HG03520 (cell line): ENCODE measurements around the gene ADAMTS17.

Experiments used
- ATAC-seq: cut with Tn5 transposase; IDR thresholded peaks from one replicate; pipeline ENCODE4 v1.9.1; 2021; ENCODE audit warnings: mild to moderate bottlenecking, moderate library complexity; ENCODE audit not compliant: unreplicated experiment

The ADAMTS17 gene

GRCh38 chr15:100310513-100311153, 31.1 kb downstream of the ADAMTS17 start:
- ATAC-seq, result no peak

DNA sequence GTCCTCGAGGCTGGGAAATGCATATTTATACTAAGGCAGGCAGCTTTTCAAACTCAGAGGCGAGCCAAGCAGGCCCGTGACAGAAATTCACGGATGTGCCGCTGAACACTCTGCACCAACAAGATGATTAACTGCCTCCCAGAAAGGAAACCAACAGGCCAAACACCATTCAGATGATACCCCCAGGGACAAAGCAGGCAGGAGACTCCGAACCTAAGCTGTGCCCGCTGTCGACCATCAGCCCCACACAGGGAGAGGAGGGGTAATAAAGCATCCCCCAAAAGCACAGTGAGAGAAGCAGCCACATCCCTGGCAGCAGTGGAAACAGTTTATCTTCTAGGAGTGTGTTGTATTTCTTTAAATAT, 31.8 kb downstream of the ADAMTS17 start:
- ATAC-seq, result no peak

DNA sequence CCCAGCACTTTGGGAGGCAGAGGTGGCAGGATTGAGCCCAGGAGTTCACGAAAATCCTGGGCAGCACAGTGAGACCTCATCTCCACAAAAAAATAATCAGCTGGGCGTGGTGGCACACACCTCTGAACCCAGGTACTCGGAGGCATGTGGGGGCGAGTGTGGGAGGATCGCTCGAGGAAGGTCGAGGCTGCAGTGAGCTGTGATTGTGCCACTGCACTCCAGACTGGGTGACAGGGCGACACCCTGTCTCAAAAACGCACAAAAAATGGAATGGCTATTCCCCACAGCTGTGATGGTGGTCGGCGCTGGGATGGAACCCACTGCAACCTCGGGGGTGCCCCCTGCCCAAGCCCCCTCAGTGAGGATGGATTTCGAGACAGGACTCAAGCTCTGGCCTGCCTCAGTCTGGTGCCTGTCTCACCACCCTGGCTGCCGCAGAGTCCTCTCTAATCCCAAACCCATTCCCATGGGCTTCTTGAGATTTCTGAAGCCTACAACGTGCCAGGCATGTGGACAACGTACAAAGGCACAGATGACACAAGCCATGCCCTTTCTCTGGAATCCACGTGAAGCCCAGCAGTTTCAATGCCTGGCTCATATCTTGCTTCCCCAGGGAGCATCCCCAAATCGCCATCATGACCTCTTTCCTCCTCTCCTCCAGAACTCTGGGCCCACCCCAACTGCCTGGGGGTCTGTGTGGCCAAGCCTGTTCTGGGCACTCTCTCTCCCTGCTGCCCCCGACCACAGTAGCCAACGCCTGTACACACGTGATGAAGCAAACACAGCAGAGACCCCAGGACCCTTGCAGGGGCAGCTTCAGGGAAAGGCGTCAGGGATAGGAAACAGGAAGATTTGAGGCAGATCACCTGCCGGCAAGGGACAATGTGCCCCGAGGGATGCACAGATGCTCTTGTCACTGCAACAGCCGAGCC, 32.4 kb downstream of the ADAMTS17 start:
- no peak for ATAC-seq

DNA sequence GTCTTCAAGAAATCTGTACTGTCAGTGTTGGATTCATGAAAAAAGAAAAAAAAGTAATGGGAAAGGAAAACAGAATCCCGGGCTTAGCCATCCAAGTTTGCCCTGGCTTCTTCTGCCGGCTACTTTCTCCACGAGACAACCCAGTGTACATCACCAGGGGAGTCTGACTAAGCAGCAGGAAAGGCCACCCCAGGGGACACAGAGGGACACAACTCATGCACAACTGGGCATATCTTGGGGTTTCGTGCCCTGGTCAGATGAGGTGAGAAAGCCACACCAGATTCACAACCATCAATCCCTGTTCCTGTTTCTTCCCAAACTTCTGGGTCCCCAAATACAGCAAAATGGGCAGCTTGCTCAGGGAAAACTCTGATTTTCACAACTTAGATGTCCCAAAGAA, 33.2 kb downstream of the ADAMTS17 start:
- no peak for ATAC-seq

DNA sequence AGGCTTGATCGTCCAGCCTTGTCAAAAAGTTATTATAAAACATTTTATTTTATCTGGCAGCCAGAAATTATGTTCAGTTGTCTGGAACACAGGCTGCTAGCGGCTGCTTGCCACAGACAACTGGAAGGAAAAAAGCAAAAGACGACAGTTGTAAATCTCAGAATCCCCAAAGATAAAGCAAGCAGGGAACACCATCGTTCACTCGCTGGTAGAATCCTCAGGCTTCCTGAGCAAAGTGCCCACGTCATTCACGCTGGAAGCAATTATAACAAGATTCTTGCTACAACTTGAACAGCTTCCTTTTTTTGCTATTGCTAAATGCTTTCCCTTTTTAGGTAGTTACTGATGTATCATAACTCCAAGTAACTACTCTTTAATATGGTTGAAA, 33.6 kb downstream of the ADAMTS17 start:
- ATAC-seq, result no peak

DNA sequence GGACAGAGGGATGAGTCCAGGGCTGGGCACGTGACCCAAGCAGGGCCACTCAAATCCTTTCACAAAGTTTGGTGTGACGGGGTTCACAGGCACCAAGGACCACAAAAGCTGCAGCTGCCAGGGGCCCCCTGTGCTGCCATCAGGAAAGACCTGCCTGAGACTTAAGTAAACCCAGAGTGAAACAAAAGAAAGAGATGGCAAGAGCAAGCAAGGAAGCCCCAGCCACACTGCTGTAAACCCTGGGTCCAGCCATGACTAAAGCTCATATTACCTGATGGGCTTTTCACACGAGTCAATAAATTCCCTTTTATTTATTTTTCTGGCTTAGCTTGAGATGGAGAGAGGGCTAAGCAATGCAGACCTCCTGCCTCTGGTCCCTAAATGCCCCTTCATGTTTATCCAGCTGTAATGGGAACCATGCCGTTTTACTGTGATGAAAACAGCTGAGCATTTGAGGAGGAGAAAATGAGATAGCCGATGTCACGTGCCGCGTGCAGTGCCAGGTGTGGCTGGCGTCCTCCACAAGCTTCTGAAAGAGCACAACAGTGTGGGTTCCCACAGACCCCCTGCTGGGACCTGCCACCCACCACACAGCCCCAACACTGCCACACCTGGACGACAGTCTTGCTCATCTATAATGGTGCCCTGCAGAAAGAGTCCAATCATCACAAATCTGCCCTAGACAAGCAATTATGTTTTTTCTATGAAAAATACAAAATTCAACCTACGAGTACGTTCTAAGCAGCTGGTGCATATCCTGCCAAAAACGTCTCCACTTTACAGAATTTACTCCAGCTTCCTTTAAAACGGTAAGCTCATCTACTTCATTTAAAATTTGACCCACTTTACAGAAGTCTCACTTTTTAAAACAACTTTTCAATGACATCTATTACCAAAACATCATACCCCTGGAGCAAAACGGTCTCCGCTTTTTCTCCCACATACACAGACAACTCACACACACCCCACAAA, 34.2 kb downstream of the ADAMTS17 start:
- ATAC-seq, result no peak

- no peak for ATAC-seq
Observed at GRCh38 chr15:100306098-100306497, 35.7 kb downstream of the ADAMTS17 start.

DNA sequence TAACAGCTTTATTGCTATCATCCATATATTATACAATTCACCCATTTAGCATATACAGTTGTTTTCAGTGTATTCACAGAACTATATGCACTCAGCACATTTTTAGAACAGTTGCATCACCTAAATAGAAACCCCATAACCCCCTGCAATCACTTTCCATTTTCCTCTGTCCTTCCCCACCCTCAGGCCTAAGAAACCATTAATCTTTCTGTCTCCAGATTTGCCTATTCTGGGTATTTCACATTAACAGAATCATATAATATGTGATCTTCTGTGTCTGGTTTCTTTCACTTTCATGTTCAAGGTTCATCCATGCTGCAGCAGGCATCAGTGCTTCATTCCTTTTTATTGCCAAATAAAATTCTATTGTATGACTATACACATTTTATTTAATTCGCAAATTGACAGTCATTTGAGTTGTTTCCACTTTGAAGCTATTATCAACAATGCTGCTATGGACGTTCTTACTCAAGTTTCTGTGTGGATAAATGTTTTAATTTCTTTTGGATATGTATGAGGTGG, 39.8 kb downstream of the ADAMTS17 start:
- ATAC-seq, result no peak

DNA sequence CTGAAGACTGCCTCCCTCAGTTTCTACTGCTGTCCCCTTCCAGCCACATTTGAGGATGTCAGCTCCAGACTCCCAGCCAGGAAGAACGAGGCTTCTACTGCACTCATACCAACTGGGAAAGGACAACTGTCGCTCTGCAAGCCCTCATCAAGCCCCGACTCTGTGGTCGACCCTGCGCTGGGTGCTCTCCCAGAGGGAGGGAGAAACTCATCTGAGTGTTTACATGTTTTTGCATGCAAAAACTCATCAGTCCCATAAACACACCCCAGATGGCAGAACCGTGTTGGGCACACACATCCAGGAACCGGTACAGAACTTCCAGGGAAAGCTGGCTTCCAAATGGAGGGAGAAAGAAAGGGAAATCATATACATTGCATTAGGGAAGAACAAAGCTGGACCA, 43.5 kb downstream of the ADAMTS17 start:
- ATAC-seq, result no peak

DNA sequence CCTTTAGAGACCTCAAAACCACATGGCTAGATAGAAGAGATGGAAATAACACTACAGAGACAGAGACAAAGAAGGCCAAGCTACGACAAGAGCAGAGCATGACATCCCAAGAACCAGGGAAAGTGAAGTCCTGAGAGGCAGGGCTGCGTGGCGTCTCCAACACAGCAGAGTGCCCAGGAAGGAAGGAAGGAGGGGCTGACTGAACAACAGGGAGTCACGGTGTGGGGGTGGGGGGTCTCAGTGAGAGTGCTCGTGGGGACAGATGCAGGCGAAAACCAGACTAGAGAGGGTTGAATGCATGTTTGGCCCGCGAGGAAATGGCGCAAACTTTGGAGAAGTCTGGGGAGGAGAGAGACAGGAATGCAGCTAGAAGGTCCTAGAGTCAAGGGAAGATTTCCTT, 44.0 kb downstream of the ADAMTS17 start:
- no peak for ATAC-seq

DNA sequence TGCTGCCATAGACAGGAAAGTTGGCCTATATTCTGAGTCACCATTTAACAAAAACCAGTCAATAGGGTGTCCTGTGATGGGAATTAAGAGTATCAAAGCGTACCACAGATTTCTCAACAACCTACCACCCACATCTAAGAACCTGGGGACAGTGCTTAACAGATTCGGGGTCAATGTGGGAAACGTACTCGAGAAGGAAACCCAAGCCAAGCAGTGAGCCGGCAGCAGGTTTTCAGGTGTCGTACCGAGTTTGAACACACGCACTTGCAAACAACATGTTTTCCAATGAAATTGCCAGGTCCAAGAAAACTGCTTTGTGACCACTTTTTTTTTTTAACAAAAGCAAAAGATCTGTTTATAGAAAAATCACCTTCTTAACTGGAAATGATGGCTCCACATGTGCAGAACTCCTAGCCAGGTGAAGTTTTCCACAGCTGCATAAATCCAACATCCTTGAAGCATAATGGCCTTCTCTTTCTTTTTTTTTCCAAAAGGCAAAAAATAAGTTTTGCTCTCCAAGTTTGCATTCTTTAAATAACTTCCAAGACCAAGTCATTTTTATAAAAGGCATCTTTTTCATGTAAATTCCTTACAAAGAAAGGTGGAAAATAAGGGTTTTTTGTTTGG, 45.7 kb downstream of the ADAMTS17 start:
- ATAC-seq, result no peak

- no peak for ATAC-seq
Observed at GRCh38 chr15:100292010-100292409, 49.8 kb downstream of the ADAMTS17 start.

DNA sequence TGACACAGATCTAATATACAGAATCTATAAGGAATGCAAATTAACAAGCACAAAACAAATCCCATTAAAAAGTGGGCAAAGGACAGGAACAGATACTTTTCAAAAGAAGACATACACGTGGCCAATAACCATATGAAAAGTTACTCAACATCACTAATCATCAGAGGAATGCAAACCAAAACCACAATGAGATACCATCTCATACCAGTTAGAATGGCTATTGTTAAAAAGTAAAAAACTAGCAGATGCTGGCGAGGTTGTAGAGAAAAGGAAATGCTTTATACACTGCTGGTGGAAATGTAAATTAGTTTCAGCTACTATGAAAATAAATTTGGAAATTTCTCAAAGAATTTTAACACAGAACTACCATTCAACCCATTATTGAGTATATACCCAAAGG, 50.7 kb downstream of the ADAMTS17 start:
- no peak for ATAC-seq

DNA sequence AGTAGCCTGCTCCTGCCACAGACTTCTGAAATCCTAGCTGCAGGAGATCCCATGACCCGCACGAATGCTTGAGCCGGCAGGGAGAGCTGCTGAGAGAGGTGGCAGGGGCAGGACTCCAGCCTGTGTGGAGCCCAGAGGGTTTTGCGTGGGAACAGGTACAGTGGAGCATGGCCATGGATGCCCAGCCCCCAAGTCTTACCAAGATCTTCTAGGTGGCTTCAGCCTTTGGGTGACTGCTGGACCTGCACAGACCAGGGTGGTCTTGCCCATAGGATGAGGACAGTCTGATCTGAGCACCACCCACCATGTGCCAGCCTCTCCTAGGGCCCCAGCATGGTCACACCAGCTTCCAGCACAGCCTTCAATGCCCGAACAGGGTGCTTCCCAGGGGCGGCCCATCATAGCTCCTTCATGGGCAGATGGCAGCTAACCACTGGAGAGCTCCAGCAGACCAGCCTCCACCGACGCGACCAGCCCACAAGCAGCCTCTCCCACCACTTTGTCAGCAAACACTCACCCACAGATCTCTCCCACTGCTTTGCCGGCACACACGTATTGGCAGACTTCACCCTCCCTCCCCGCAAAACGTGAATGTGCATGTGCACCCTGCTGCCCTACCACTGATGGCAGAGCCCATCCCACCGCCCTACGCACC, 56.0 kb downstream of the ADAMTS17 start:
- ATAC-seq, result no peak

DNA sequence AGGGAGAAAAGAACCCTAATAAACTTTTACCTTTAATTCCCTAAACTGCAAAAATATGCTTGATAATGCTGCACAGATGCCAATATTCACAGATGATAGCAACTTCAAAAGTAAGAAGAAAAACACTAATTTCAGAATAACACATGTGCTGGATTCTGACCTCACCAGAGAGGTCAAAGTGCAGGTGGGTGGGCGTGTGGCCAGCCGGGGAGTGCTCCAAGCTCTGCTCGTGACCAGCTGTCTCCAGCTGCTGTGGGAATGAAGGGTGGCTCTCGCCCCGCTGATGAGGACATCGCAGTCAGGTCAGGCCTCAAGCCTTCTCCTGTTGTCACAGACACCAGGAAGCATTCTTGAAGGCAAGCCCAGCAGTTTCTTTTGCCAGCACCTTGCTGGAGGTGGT, 57.1 kb downstream of the ADAMTS17 start:
- no peak for ATAC-seq

DNA sequence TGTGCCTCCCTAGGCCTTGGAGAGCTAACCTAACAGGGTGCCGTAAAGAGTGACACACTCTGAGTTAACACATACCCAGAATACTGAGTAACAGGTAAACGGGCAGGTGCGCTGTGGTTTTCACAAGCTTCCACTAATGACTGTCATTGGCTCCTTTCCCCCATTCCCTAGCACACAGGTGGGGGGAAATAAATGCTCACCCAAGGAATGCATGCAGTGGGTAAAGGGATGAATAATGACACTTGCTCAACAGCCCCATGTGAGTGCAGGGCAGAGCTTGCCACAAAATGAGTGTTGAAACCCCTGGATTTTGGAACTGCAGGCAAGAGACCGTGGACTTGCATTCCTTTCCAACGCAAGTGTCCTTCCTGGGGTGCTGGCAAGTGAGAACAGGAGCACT, 57.6 kb downstream of the ADAMTS17 start:
- no peak for ATAC-seq

- no peak for ATAC-seq
Observed at GRCh38 chr15:100281096-100281917, 60.5 kb downstream of the ADAMTS17 start.

- no peak for ATAC-seq
Observed at GRCh38 chr15:100279849-100280248, 61.9 kb downstream of the ADAMTS17 start.

DNA sequence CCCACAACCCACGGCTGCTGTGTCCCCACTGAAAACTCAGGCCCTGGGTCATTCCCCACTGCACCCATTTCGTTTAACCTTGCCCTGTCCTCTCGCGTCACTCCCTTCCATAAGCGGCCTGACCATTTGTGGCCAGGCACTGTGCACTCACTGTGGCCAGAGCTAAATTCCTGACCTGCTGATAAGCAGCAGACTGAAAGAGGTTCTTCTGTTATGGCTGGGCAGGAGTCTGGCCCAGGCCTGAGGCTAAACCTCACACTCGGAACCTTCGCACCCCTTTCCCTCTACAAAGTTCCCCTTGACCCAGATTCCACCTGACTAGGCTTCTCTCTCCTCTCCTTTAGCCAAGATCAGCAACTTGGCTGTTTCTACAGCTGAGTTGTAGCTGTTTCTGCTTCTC, 62.3 kb downstream of the ADAMTS17 start:
- ATAC-seq, result no peak
